Fibroblast of lung (primary cell): ENCODE results near the gene SLC12A9.

Source experiments
- EZH2 ChIP-seq: IDR thresholded peaks from 2 replicates; pipeline ENCODE4 v1.5.1; 2012; ENCODE audit warnings: low read length, control low read depth, mild to moderate bottlenecking; ENCODE audit errors: missing control alignments
- TF ChIP-seq, protein P1 (sequence below), 2 donors: IDR thresholded peaks in 1 of 2; conservative IDR thresholded peaks in 1 of 2; 1 replicate in 1 of 2; 2 replicates in 1 of 2; pipeline ENCODE4 v1.5.1; 2011 to 2012; ENCODE audit warnings: low read length in 2 of 2, control low read depth in 1 of 2, inconsistent platforms in 1 of 2, low read depth in 1 of 2, mild to moderate bottlenecking in 1 of 2

- TF ChIP-seq, protein P1, sequence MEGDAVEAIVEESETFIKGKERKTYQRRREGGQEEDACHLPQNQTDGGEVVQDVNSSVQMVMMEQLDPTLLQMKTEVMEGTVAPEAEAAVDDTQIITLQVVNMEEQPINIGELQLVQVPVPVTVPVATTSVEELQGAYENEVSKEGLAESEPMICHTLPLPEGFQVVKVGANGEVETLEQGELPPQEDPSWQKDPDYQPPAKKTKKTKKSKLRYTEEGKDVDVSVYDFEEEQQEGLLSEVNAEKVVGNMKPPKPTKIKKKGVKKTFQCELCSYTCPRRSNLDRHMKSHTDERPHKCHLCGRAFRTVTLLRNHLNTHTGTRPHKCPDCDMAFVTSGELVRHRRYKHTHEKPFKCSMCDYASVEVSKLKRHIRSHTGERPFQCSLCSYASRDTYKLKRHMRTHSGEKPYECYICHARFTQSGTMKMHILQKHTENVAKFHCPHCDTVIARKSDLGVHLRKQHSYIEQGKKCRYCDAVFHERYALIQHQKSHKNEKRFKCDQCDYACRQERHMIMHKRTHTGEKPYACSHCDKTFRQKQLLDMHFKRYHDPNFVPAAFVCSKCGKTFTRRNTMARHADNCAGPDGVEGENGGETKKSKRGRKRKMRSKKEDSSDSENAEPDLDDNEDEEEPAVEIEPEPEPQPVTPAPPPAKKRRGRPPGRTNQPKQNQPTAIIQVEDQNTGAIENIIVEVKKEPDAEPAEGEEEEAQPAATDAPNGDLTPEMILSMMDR (conservative IDR thresholded peaks at IDR 0.05 in 1 of 2, IDR thresholded peaks at IDR 0.05 in 1 of 2; ENCODE audit: low read depth in 1 of 2, low read length in 2 of 2) = no peak
- no peak for TF ChIP-seq EZH2
Observed at GRCh38 chr7:100902638-100903037, 50.1 kb downstream of the SLC12A9 start.
